GM10266 (cell line): ENCODE data around the gene MINDY4.

ENCODE experiments used
- DNase-seq: peaks from one replicate; pipeline ENCODE4 v3.0.0; 2012; ENCODE audit errors: extremely low spot score
- TF ChIP-seq, protein P1 (sequence below): IDR thresholded peaks from 2 replicates; pipeline ENCODE4 v1.5.1; 2012; ENCODE audit warnings: mild to moderate bottlenecking, low read depth; ENCODE audit not compliant: control insufficient read depth, insufficient read depth; ENCODE audit errors: missing control alignments

Gene MINDY4

DNA sequence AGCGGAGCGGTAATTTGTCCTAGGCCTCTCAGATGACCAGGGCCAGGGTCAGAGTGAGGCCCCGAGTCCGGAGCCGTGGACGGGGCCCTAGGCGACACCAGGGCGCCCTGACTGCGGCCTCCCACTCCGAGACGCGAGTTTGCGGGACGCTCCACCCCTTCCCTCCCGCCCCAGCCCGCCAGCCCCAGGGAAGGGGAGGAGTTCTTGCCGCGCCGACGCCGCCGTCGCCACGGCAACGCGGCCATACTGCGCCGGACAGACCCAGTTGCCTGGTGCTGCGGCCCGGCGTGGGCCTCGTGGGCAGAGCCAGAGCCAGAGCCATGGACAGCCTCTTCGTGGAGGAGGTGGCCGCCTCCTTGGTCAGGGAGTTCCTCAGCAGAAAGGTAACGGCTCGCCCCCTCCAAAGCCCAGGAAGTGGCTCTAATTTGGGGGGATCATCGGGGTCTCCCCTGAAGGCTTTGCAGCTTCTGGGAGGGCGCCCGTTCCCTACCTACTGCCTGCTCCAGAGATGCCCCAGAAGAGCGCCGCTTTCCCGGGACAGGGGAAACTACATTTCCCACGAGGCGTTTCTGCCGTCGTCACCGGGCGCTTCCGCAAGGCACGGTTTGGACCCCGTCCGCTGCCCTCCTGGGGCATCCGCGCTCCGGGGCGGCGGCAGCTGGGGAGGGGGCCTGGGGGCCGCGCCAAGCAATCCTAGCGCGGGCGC is at the start of gene MINDY4:
MINDY4 (plus strand) TSS at position 244 of the 706 bp plus-strand sequence; CDS start at position 321, 77 bp downstream.
- DNase-seq = peak; percentile 88
- TF ChIP-seq, protein P1, sequence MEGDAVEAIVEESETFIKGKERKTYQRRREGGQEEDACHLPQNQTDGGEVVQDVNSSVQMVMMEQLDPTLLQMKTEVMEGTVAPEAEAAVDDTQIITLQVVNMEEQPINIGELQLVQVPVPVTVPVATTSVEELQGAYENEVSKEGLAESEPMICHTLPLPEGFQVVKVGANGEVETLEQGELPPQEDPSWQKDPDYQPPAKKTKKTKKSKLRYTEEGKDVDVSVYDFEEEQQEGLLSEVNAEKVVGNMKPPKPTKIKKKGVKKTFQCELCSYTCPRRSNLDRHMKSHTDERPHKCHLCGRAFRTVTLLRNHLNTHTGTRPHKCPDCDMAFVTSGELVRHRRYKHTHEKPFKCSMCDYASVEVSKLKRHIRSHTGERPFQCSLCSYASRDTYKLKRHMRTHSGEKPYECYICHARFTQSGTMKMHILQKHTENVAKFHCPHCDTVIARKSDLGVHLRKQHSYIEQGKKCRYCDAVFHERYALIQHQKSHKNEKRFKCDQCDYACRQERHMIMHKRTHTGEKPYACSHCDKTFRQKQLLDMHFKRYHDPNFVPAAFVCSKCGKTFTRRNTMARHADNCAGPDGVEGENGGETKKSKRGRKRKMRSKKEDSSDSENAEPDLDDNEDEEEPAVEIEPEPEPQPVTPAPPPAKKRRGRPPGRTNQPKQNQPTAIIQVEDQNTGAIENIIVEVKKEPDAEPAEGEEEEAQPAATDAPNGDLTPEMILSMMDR = no peak

DNA sequence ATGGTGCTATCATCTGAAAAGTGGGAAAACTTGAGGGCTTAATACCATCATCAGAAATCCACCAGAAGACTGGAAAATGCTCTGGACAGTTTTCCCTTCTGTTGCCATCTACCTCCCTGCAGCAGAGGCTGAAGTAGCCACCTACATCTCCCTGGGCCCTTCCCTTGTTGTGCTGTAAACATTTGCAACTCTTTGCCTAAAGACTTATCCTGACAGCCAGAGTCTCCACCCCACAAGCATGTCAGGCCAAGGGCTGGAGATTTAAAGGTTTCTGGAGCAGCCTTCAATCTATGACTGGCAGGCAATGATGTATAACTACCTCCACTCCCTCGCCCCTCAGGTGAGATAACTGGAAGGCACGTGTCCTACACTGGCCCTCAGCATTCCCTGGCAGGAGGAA is 49.0 kb upstream of the MINDY4 start:
- TF ChIP-seq, protein P1 = no peak
- DNase-seq = no peak

DNA sequence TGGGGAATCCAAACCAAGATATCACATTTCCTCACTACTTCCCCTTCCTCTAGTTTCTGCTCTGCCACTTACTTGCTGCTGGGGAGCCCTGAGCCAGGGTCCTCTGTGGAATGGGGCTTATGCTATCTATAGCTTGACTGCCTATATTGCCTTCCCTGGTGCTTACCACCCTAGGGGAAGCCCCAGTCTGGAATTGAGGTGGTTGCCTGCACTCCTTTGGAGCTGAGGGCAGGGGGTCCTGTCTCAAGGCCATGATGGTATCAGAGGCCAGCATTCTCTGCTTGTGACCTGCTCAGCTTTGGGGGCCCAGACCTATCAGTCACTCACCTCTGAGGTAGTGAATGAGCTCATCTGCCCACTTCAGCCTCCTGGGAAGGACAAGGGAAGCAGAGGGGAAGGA is 48.5 kb upstream of the MINDY4 start:
- TF ChIP-seq, protein P1 = no peak
- DNase-seq = no peak

DNA sequence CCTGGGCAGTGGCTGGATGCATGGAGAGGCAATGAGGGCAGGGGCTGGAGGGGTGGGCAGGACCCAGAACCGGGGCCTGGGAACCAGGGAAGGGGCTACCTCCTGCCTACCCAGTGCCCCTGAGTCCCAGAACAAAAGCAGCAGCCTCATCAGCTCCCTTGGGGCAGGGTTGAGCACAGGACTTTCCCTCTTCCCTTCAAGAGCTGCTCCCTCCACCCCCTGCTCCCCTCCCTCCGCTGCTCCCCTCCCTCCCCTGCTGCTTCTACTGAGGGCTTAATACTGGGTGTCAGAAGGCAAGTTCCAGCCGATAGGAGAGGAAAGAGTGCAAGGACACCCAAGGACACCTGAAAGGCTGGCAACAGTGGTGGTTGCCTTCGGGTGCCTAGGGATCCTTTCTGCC is 47.4 kb upstream of the MINDY4 start:
- TF ChIP-seq, protein P1 = no peak
- DNase-seq = no peak

DNA sequence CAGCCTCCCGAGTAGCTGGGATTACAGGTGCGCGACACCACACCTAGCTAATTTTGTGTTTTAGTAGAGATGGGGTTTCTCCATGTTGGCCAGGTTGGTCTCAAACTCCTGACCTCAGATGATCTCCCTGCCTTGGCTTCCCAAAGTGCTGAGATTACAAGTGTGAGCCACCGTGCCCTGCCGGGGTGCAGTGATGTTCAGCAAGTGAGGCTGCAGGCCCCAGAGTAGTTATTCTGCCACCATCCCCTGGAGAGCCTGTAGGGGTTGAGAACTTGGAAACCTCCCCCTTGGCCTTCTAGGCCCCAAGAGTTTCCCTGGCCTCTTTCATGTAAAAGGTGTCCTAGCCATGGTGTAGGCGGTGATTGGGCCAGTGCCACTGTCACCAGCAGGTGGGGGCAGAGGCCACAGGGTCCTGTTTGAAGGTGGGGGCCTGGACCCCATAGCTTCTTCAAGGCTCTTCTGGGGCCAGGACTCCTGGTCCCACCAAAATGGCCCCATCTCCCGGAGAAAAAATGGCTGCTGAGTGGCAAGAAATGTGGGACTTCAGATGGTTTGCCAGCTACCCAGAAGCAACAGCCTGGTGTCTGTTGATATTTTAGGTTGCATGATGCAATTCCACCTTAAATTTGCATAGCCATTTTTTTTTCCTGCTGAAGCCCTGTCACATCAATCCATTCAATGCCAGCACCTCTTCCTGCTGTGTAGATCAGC is 44.8 kb upstream of the MINDY4 start:
- TF ChIP-seq, protein P1 = no peak
- DNase-seq = no peak

DNA sequence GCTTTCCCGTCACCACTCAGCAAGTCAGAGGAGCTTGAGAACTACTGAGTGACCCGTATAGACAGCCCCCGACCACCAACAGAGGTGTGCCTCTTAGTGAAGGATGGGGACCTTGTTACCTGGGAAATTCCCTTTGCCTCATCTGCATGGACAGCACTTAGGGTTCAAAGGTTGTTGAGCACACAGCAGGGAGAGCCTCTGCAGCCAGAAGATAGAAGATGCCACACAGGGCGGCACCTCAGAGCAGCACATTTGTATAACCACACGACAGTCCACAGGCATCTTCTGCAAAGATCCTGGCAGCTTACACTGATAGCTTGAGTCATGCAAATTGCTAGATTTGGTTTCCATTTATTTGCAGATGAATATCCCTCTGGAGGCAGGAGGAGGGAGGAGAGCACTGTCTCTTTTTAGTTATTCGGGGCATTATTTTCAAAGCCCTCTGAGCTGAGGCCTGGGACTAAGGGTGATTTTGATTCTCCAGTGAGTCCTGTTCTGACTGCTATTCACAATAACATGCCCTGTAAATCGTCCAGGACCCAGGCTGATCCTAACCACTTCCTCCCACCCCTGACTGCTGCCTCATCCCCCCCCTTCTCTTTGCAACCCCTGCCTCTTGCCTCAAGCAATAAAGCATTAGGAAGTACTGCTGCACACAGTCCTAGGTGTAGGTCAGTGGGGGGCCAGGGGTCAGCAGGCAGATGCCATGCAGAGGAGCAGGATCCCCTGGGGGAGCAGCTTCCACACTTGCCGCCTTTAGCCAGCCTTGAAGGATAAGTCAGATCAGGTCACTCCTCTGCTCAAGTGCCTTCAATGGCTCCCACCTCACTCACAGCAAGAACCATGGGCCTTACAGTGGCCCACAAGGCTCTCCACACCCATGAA is 43.9 kb upstream of the MINDY4 start:
- TF ChIP-seq, protein P1 = no peak
- DNase-seq = no peak
